ENCODE data around the gene FAM136A. TPM values are rescaled to one million over a fixed set of nuclear protein-coding genes. Genes with fewer than 3 reads are reported as not detected.

Gene FAM136A
- polyA plus RNA-seq, 1 experiment = 34.1 TPM

DNA sequence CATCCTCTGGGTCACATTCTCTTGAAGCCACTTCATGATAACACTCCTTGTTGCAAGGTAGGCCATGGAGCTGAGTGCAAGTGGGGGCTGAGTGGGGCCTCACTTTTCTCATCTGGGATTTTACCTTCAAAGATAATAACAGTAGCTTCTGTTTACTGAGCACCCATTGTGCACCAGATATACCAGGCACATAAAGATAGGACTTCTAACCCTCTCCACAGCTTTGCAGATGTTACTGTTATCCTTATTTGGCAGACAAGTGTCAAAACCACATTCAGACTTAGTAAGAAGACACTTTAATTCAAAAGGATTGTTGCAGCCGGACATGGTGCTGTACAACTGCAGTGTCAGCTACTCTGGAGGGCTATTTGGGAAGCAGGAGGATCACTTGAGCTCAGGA, 12.8 kb upstream of the FAM136A start:
- TF ChIP-seq, protein P1, sequence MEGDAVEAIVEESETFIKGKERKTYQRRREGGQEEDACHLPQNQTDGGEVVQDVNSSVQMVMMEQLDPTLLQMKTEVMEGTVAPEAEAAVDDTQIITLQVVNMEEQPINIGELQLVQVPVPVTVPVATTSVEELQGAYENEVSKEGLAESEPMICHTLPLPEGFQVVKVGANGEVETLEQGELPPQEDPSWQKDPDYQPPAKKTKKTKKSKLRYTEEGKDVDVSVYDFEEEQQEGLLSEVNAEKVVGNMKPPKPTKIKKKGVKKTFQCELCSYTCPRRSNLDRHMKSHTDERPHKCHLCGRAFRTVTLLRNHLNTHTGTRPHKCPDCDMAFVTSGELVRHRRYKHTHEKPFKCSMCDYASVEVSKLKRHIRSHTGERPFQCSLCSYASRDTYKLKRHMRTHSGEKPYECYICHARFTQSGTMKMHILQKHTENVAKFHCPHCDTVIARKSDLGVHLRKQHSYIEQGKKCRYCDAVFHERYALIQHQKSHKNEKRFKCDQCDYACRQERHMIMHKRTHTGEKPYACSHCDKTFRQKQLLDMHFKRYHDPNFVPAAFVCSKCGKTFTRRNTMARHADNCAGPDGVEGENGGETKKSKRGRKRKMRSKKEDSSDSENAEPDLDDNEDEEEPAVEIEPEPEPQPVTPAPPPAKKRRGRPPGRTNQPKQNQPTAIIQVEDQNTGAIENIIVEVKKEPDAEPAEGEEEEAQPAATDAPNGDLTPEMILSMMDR (IDR thresholded peaks at IDR 0.05; ENCODE audit: low read depth, low read length) = no peak
- H3K27ac ChIP-seq (ENCODE audit: low read depth, low read length) = no peak overlapping the region
- peaks cover 5% of the 10 kb centered on the region for H3K27me3 ChIP-seq (ENCODE audit: control insufficient read depth, insufficient read depth, low read length)
- H3K9me3 ChIP-seq (ENCODE audit: control insufficient read depth, insufficient read depth, low read length) = no peaks in the 10 kb centered on the region
- H3K4me3 ChIP-seq (ENCODE audit: low read depth, low read length) = no peak overlapping the region
- ChIA-PET POLR2A (no interaction called here), CTCF (interaction anchor here (2.3 kb wide), 1 partner anchor 11 kb away, joined by 9 read pairs; no protein-coding TSS in a partner anchor)
- DNase-seq (ENCODE audit: low read depth, low spot score) = no peak

DNA sequence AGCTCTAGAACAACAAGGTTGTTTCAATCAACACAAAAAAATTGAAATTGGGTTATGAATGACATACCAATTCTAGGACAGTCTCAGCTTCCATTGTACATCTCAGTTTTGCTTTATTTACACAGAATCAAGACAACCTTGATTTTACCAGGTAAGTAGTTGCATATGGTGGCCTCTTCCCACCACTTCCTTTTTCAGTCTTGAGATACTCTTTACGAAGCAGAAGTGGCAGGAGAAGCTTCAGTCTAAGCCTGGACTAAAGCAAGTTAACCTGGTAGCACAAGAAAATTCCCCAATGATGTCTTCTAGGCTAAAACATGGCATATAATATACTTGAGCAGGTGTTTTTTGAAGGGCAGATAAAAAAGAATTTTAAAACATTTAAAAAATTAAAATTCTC, 10.7 kb upstream of the FAM136A start:
- H3K27me3 ChIP-seq (ENCODE audit: control insufficient read depth, insufficient read depth, low read length) = peaks cover 2% of the 10 kb centered on the region
- no peak overlapping the region for H3K4me3 ChIP-seq (ENCODE audit: low read depth, low read length)
- DNase-seq (ENCODE audit: low read depth, low spot score) = no peak
- H3K27ac ChIP-seq (ENCODE audit: low read depth, low read length) = no peak overlapping the region
- ChIA-PET POLR2A (interaction anchor here (0.7 kb wide), 1 partner anchor 11 kb away, joined by 3 read pairs; the partner anchor contains the start of gene FAM136A), CTCF (interaction anchor here (1.0 to 1.4 kb wide), 3 partner anchors 8 to 11 kb away, joined by 3 to 5 read pairs (median 4); partner anchors contain the start of gene FAM136A)
- H3K9me3 ChIP-seq (ENCODE audit: control insufficient read depth, insufficient read depth, low read length) = no peaks in the 10 kb centered on the region
- TF ChIP-seq, protein P1 (IDR thresholded peaks at IDR 0.05; ENCODE audit: low read depth, low read length) = no peak

DNA sequence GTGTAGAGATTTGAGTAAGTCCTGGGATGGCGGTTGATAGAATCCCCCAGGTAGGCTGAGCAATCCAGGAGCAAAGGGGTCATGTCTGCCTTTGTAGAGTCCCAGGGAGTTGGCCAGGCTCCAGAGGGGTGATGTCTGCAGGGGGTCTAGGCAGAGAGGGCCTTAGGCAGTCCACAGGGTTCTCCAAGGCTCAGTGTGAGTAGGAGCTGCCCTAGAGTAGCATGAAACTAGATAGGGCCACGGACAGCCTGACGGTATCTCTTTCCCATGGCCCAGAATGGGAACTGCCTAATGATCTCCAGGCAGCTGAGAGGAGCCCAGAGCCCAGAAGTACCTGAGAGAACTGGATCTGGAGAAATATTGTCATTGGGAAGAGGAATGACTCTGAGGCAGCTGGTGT, 9.0 kb upstream of the FAM136A start:
- DNase-seq (ENCODE audit: low read depth, low spot score) = no peak
- POLR2A ChIA-PET = no interaction called here

DNA sequence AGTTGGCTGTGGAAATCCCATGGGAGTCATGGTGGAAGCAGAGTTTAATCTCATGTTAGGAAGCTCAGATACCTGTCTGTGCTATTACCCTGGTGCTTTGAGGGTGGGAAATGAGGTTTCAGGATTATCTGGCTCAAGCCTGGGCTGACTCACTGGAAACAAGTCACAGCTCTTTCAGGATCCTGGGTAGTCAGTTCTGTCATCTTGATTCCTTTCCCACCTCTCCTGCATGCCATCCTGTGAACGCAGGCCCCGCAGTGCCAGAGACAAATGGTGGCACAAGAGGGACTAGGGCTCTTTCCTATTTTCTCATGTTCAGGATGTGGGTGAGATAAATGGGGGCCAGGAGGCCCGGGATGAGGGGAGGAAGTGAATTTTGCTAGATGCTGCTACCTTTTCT, 3.7 kb upstream of the FAM136A start:
- ChIA-PET CTCF (interaction anchor here (0.7 to 7.4 kb wide), 4 partner anchors 11 to 341 kb away, joined by 3 to 274 read pairs (median 61); partner anchors contain the start of gene SNRPG), POLR2A (no interaction called here)
- TF ChIP-seq, protein P1 (IDR thresholded peaks at IDR 0.05; ENCODE audit: low read depth, low read length) = no peak
- peaks cover 2% of the 10 kb centered on the region for H3K27me3 ChIP-seq (ENCODE audit: control insufficient read depth, insufficient read depth, low read length)
- no peaks in the 10 kb centered on the region; the same call in 1 of the 2 replicates for H3K9me3 ChIP-seq (ENCODE audit: control insufficient read depth, insufficient read depth, low read length)
- no peak overlapping the region for H3K4me3 ChIP-seq (ENCODE audit: low read depth, low read length)
- no peak for DNase-seq (ENCODE audit: low read depth, low spot score)
- H3K27ac ChIP-seq (ENCODE audit: low read depth, low read length) = no peak overlapping the region

More for the DNA sequence above, 9.0 kb upstream of the FAM136A start:
- Histone ChIP-seq H3K27ac (ENCODE audit: low read depth, low read length) (no peak overlapping the region), H3K27me3 (ENCODE audit: control insufficient read depth, insufficient read depth, low read length) (no peaks in the 10 kb centered on the region), H3K9me3 (ENCODE audit: control insufficient read depth, insufficient read depth, low read length) (no peaks in the 10 kb centered on the region), H3K4me3 (ENCODE audit: low read depth, low read length) (no peak overlapping the region)
- TF ChIP-seq, protein P1 (IDR thresholded peaks at IDR 0.05; ENCODE audit: low read depth, low read length) = no peak
- CTCF ChIA-PET = interaction anchor here (1.6 kb wide), 1 partner anchor 30 kb away, joined by 3 read pairs; no protein-coding TSS in a partner anchor

DNA sequence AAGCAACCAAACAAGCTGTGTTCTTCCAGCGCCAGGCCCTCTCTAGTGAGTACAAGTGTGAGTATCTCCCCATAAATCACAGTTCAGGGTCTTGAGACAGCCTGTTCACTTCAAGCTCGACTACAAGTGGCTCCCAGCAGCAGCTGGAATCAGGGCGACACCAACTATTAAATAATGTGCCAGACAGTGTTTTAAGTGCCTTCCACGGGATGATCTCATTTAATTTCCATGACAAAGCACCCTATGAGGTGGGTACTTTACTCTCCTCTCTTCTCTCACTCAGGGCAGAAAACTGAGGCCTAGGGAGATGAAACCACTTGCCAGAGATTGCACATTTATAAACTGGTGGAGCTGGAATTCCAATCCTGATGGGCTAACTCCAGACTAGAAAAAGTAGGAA, 2.6 kb upstream of the FAM136A start:
- Histone ChIP-seq H3K9me3 (ENCODE audit: control insufficient read depth, insufficient read depth, low read length) (no peaks in the 10 kb centered on the region; the same call in 1 of the 2 replicates), H3K27ac (ENCODE audit: low read depth, low read length) (no peak overlapping the region), H3K4me3 (ENCODE audit: low read depth, low read length) (no peak overlapping the region), H3K27me3 (ENCODE audit: control insufficient read depth, insufficient read depth, low read length) (peaks cover 2% of the 10 kb centered on the region)
- DNase-seq (ENCODE audit: low read depth, low spot score) = no peak
- CTCF ChIA-PET = interaction anchor here (0.6 to 7.4 kb wide), 25 partner anchors 8 to 697 kb away, joined by 3 to 274 read pairs (median 4); partner anchors contain the start of genes SNRNP27 and SNRPG
- TF ChIP-seq, protein P1 (IDR thresholded peaks at IDR 0.05; ENCODE audit: low read depth, low read length) = no peak
- POLR2A ChIA-PET = no interaction called here
